HuH-7 (cell line): ENCODE data around the gene MRPL11.

Source experiments
- DNase-seq: peaks from one replicate; pipeline ENCODE4 v3.0.0; 2011; ENCODE audit warnings: low spot score

Gene MRPL11

GRCh38 chr11:66388780-66389386 is 49.8 kb downstream of the MRPL11 start:
- peak; percentile 99 for DNase-seq

- DNase-seq = peak; percentile 96
These were observed 52.2 kb downstream of the MRPL11 start for GRCh38 chr11:66386171-66387069.
